Coronary artery (tissue), 2 donors: ENCODE results near the gene CTRL.

ENCODE experiments used
- DNase-seq: peaks from one replicate; pipeline ENCODE4 v3.0.0-alpha.2; 2017; ENCODE audit warnings: low spot score
- H3K27ac ChIP-seq, 2 donors: fragments of 200-600 bp; sonication (generic); one replicate each; pipeline ENCODE4 v1.5.1; 2016 to 2019
- H3K4me3 ChIP-seq: fragments of 200-600 bp; sonication (generic); 2 replicates; pipeline ENCODE4 v1.5.1; 2016; ENCODE audit warnings: mild to moderate bottlenecking, moderate library complexity
- CTCF ChIP-seq: fragments of 200-600 bp; sonication (generic); IDR thresholded peaks from one replicate; pipeline ENCODE4 v1.5.1; 2019; ENCODE audit warnings: antibody characterized with exemption

Gene CTRL

DNA sequence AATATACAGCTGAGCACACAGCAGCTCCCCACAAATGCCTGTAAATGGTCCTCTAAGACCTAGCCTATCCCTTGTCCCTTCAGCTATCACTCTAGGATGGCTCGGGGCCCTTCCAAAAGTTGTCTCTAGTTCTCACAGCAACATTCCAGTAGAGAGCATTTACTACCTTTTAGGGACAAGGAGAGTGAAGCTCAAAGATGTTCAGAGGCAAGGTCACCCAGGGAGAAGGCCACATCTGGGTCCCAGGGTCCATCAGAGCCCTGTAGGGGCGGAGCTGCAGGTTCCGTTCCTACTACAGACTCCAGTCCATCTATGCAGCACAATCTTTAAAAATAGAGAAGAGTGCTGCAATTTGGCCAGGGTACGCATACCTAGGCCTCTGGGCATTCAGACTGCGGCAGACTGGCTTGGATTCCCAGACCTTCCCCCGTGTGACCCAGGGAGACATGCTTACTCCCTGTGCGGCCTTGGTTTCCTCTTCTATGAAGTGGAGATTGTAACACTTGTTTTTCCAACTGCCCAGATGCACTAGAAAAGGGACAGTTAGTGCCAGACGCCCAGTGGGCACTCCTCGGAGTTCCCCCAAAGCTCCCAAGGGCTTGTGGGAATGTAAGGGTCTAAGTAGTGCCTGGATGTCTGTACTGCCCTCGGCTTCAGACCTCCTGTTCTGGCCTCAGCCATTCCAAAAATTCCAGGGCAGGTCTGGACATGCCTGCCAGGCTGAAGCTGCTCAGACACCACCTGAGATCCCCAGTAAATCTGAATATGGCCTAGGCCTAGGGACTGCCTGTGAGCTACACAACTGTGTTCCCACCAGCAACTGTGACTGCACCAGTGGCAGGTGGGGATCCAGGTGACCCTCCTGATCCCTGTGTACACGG lies 34.2 kb upstream of the CTRL start:
- TF ChIP-seq CTCF: no peak
- no peak for DNase-seq
- Histone ChIP-seq H3K27ac (peak overlapping the region; percentile 98), H3K4me3 (peak overlapping the region; percentile 93)

DNA sequence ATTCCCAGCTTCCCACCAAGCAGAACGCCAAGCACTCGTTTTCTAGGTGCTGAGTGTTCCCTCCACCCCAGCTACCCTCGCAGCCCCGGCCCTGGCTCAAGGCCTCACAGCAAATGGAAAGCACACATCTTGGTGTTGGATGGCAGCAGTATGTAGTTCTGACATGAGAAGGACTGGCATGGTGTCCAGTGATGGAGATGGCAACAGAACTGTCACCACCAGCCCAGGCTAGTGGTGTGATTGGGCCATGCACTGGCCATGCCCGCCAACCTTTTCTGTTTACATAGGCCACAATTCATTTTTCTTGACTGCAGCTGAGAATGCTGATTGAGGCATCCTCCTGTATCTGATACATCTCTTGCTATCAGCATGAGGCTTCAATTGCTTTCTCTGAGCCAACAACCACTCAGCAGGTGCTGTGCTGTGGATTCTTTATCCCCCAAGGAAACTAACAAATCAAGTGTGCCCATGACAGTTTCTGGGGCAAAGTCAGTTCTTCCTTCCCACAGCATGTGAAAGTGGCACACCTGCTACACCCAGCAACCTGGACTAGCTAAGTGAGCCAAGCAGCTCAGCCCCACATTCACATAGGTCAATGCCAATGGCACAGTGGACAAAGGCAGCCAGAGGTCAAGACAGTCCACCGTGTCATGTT lies 32.9 kb upstream of the CTRL start:
- Histone ChIP-seq H3K4me3 (peak overlapping the region; percentile 56), H3K27ac (peak overlapping the region in 1 of 2 donors; percentile 98)
- TF ChIP-seq CTCF: no peak
- no peak for DNase-seq

DNA sequence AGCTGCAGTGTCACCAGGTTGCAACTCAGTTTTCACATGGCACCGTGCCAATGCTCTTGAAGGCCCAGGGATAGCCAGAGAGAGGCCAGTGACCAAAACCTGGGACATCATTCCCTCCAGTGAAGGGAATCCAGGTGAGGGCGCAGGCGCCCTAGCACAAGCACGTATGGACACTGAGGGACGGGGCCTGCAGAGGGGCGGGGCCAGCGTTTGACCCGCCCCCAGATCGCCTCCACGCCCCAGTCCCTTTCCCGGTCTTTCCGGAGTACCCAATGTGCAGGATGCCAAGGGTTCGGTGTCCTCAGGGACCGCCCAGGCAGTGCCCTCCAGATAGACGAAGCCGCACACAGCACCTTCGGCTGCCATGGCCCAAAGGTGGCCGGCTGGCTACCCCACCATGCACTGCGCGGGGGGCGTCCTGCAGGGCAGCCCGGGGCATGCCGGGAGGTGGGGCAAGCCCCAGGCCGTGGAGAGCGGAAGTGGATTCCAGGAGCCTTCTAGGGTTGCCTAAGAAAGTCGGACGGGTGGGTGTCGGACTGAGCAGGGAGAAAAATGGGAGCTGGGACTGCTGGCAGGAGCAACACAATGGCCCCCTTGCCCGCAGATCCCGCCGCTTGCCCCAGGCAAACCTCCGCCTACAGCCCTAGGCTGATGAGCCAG lies 32.1 kb upstream of the CTRL start:
- H3K27ac ChIP-seq: peak overlapping the region in 1 of 2 donors; percentile 98
- no peak for TF ChIP-seq CTCF
- DNase-seq: no peak
- H3K4me3 ChIP-seq: peak overlapping the region; percentile 56

GRCh38 chr16:67963292-67963661 lies 31.6 kb upstream of the CTRL start:
- H3K27ac ChIP-seq: peak overlapping the region in 1 of 2 donors; percentile 98
- no peak for TF ChIP-seq CTCF
- DNase-seq: no peak
- H3K4me3 ChIP-seq: peak overlapping the region; percentile 56

GRCh38 chr16:67962135-67962534 lies 30.5 kb upstream of the CTRL start:
- H3K27ac ChIP-seq: peak overlapping the region in 1 of 2 donors; percentile 84
- DNase-seq: no peak
- TF ChIP-seq CTCF: no peak
- no peak overlapping the region for H3K4me3 ChIP-seq

- no peak for DNase-seq
- Histone ChIP-seq H3K27ac (peak overlapping the region in 1 of 2 donors; percentile 84), H3K4me3 (no peak overlapping the region)
- no peak for TF ChIP-seq CTCF
Observed at GRCh38 chr16:67961551-67961957, 29.9 kb upstream of the CTRL start.
